GM11168 (cell line): ENCODE measurements around the gene PLGRKT.

Source experiments
- in situ Hi-C: fragments of 300-500 bp; cut with MboI; formaldehyde crosslinking; loops from one replicate; pipeline ENCODE4 v1.12.0; 2022; ENCODE audit warnings: low sequenced_read_pairs; ENCODE audit not compliant: unreplicated experiment

The PLGRKT gene

DNA sequence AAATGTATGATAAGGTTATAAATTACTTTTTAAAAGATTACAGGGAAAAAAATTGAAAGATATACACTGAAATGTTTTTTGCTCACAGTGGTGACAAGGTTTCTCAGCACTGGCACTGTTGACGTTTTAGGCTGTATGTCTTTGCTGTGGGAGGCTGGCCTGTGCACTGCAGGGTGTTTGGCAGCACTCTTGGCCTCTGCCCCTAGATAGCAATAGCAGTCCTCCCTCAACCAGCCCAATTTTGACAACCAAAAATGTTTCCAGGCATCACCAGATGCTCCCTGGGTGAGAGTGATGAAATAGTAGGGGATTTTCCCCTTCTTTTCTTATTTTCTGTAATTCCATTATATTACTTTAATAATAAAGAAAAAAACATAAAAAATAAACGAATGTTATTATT lies 15.9 kb upstream of the PLGRKT start:
- in situ Hi-C loops = no loop called here

DNA sequence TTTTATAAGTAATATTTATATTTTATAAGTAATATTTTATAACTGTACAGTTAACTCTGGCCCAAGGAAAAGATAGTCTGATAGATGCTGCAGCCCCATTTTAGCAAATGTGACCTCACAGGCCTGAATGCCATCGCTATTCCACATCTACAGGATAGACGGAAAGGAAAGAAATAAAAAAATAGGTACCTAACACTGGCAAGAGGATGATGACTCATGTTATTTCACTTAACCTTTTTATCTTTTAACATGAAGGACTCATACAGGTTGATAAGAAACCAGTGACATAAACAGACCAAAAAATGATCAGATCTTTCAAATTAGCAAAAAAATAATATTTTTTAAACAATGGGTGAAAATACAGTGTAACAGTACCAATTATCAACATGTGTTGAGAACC lies 15.3 kb upstream of the PLGRKT start:
- in situ Hi-C loops = no loop called here

DNA sequence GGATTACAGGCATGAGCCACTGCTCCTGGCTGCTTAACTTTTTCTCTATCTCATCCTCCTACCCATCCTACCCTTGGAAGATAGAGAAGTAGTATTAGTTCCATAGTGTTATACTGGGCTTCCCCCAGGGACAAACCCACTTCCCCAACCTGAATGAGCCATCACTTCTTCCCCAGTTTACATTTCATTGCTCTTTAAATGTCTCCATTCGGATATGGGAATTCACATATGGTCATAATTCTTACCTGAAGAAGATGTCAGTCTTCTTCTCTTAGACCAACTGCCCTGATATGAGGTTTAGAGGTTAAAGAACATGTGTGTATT lies 14.5 kb upstream of the PLGRKT start:
- in situ Hi-C loops = no loop called here

DNA sequence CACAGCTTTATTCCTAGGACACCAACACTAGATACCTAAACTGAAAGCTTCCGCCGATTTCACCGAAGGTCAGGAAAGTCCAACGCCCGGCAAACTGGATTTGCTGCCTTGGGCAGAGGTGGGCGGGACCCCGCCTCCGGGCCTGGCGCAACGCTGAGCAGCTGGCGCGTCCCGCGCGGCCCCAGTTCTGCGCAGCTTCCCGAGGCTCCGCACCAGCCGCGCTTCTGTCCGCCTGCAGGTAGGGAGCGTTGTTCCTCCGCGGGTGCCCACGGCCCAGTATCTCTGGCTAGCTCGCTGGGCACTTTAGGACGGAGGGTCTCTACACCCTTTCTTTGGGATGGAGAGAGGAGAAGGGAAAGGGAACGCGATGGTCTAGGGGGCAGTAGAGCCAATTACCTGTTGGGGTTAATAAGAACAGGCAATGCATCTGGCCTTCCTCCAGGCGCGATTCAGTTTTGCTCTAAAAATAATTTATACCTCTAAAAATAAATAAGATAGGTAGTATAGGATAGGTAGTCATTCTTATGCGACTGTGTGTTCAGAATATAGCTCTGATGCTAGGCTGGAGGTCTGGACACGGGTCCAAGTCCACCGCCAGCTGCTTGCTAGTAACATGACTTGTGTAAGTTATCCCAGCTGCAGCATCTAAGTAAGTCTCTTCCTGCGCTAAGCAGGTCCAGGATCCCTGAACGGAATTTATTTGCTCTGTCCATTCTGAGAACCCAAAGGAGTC lies 12.8 kb upstream of the PLGRKT start, which contains the start of gene CD274:
Gene CD274 (plus strand): TSS at position 184 of the 733 bp plus-strand sequence. CDS start 5,572 bp downstream, outside the sequence.
- in situ Hi-C loops = no loop called here

DNA sequence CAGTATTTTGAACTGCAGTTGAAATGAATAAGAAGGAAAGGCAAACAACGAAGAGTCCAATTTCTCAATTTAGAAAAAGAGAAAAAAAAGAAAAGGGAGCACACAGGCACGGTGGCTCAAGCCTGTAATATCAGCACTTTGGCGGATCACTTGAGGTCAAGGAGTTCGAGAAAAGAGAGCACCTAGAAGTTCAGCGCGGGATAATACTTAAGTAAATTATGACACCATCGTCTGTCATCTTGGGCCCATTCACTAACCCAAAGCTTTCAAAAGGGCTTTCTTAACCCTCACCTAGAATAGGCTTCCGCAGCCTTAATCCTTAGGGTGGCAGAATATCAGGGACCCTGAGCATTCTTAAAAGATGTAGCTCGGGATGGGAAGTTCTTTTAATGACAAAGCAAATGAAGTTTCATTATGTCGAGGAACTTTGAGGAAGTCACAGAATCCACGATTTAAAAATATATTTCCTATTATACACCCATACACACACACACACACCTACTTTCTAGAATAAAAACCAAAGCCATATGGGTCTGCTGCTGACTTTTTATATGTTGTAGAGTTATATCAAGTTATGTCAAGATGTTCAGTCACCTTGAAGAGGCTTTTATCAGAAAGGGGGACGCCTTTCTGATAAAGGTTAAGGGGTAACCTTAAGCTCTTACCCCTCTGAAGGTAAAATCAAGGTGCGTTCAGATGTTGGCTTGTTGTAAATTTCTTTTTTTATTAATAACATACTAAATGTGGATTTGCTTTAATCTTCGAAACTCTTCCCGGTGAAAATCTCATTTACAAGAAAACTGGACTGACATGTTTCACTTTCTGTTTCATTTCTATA lies 12.0 kb upstream of the PLGRKT start:
- in situ Hi-C loops = loop anchor here (10.0 to 25.0 kb wide), 2 partner anchors 265 to 687 kb away; partner anchors contain the start of gene INSL6

DNA sequence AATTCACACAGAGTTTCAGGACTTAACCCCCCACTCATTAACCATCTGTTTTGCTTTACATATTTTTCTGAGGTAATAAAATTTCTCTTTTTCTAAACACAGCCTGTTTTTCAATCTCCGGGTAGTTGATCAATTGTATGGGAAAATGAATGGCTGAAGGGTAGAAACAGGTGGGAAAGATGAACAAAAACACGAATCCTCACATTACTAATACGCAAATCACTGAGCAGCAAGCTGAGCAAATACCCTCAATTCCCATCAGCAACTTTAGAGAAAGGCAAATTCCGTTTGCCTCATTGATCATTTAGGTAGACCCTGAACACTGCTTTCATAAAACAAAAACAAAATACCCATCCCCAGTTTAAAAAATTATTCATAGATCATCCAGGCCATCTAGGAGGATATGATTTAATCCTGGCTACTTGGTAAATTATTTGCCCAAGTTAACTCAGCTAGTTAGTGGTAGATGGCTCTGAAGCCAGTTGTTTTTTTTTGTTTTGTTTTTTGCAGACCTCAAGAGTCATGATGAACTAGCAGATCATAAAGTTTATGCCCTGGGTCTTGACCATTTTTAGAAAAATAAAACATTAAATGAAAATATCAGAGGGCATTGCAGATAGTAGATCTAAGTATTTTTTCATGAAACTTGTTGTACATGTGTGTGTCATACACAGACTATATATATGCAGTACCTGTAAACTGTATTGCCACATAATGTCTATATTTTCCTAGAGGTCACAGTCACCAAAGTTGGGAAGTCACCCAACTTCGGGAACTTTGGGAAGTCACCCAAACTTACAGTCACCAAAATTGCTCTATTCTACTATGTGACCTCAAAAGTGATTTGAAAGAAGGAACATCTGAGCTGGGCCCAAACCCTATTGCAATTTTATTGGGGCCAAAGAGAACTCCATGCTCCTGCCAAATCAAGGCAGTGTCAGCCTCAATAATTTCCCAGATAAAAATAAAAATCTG lies 11.0 kb upstream of the PLGRKT start:
- in situ Hi-C loops = loop anchor here (10.0 to 25.0 kb wide), 2 partner anchors 264 to 686 kb away; partner anchors contain the start of gene INSL6

DNA sequence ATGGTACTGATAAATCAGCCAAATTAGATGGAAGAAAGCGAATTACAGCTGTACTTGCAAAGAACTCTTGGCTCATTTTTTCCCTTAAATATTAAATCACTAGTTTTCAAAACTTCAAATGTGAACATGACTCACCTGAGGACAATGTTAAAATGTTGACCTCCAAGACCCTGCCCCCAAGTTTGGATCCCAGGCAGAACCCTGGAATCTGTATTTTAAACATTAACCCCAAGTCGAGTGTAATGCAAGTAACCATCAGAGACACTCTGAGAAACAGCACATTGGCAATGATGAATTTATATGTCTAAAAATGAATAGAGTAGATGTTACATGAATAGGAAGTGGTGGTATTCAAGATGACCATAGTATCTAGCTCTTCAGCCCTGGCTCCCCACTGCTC lies 10.3 kb upstream of the PLGRKT start:
- in situ Hi-C loops = loop anchor here (10.0 to 25.0 kb wide), 2 partner anchors 263 to 686 kb away; partner anchors contain the start of gene INSL6

DNA sequence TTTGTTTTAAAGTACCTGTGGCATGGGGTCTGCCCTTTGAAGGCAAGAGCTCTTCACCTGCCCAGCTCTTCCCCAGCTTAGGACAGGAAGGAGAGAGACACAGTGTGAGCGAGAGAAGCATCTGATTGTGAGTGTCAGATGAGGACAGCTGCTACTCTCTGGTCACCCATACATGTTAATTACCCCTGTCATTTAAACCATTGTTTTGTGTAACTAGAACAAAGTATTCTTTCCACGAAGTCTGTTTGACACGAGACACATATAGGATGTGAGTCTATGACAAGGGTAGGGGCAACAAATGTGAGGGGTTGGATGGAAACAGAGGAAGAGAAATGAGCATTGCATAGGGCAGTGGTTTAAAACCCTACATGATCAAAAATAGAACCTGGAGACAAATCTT lies 9.6 kb upstream of the PLGRKT start:
- in situ Hi-C loops = loop anchor here (10.0 to 25.0 kb wide), 2 partner anchors 263 to 685 kb away; partner anchors contain the start of gene INSL6

DNA sequence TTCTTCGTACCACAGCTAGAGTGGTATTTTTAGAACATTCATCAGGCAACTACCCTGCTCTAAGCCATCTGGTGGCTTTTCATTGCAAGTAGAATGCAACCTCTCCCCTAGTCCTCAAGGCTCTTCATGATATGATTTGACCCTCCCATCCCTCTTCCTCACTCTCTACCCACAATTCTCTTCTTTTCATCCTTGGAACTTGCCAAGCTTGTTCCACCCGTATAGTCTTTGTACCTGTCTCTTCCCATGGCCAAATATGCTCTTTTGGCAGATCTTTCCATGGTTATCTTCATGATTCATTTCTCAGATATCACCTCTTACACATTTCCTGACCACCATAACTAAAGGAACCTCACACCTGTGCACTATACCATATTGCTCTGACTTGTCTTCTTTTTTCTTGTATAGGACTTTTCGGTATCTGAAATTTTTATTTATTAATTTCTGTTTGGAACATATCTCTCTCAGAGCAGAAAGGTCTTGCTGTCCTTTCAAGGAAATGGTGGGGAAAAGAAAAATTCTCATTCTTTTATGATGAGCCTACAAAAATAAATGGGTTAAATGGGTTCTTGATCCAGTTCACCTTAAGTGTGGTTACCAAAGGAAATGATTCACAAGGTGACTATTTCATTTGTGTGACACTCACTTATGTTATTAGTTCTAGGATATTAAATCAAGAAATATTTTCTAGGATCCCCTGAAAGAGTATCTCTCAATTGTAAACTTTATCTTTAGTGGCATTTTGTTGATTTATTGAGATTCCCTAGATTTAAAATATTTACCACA lies 8.9 kb upstream of the PLGRKT start:
- in situ Hi-C loops = loop anchor here (10.0 to 25.0 kb wide), 2 partner anchors 262 to 684 kb away; partner anchors contain the start of gene INSL6

DNA sequence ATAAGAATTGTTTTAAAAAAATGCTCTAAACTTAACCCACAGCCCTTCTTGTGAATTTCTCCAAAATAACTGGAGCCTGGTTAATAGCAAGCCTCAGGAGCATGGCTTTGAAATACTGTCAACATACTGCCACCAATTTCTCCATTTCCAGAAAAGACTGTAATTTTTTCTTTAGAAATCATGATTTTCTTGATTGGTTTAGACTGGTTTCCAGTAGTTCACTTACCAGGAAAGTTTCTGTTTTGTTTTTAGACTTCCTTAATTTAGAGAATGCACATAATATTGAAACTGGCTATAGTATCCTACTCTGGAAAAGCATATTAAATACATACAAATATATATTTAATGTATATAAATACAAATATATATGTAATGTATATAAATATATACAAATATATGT lies 8.2 kb upstream of the PLGRKT start:
- in situ Hi-C loops = loop anchor here (10.0 to 25.0 kb wide), 2 partner anchors 261 to 684 kb away; partner anchors contain the start of gene INSL6

DNA sequence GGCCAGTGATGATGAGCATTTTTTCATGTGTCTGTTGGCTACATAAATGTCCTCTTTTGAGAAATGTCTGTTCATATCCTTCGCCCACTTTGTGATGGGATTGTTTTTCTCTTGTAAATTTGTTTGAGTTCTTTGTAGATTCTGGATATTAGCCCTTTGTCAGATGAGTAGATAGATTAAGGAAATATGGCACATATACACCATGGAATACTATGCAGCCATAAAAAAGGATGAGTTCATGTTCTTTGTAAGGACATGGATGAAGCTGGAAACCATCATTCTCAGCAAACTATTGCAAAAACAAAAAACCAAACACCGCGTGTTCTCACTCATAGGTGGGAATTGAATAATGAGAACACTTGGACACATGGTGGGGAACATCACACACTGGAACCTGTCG lies 7.4 kb upstream of the PLGRKT start:
- in situ Hi-C loops = loop anchor here (10.0 to 25.0 kb wide), 2 partner anchors 260 to 683 kb away; partner anchors contain the start of gene INSL6

DNA sequence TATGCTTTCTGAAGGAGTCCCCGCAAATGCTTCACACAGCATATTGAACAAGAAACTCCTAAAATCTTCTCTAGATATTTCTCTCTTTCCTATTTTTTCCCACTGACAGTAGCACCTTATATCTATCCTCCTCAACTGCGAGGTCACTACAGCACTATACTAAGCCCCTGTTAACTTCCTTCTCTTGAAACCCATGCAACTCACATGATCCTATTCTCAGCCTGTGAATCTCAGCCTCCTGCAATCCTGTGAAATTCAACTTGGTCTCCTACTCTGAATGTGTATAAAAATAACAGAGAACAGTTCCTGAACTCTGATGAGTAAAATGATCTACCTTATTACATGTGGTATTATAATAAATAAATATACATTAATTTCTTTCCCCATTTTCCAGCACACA lies 6.1 kb upstream of the PLGRKT start:
- in situ Hi-C loops = loop anchor here (5.0 to 25.0 kb wide), 3 partner anchors 83 to 682 kb away; partner anchors contain the start of gene INSL6

DNA sequence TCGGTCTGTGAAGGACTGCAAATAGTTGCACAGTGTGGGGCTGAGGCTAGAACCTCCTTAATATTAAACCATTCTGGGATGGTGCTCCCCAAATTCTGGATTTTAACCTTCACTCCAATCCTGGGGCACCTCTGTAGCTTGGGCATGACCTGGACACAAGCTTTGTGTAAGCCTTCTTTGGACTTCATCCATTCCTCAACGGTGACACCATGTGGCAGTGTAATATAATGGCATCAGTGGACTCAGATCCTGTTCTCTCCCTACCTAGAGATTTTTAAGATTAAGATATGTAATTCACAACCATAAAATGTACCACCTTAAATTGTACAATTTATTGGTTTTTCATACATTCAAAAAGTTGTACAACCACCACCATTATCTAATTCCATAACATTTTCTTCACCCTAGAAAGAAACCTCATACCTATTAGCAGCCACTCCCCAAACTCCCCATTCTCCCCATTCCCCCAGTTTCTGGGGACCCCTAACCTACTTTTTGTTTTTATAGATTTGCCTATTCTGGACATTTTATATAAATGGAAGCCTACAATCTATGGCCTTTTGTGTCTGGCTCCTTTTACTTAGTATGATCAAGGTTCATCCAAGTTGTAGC lies 4.8 kb upstream of the PLGRKT start:
- in situ Hi-C loops = loop anchor here (5.0 to 25.0 kb wide), 3 partner anchors 85 to 680 kb away; partner anchors contain the start of gene INSL6

DNA sequence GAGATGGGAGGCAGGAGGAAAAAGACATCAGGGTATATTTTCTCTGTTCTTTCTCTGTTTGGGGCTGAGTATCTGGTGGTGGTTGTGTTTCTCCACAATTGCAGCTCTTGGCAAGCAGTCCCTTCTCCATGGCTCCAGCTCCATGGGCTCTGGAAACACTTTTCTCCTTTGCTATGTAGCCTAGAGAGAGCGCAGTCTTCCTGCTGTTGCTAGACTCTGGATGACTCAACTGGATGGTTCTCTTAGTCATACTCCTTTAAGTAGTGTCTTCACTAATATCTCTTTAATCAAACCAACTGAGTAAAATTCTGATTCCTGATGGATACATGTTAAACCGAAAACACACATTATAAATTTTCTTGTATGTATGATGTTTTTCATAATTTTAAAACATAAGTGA lies 3.3 kb upstream of the PLGRKT start:
- in situ Hi-C loops = loop anchor here (5.0 to 25.0 kb wide), 3 partner anchors 86 to 679 kb away; partner anchors contain the start of gene INSL6

DNA sequence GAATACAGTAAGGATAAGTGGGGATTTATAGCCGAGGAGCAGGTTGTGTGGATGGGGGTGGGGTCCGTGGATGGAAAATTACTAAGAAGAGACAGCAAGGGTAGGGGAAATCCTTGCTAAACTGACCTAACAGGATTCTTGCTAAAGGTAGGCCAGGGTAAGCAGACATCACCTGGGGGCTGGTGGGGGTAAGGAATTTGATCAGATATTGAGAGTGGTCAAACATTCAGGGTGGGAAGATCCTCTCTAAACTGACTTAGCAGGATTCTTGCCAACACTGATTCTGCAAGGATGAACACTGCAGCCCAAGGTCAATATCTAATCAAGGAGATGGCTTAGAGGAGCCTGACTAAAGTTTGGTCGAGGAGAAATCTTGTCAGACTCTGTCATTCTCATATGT lies 2.7 kb upstream of the PLGRKT start:
- in situ Hi-C loops = loop anchor here (5.0 to 25.0 kb wide), 3 partner anchors 87 to 678 kb away; partner anchors contain the start of gene INSL6

DNA sequence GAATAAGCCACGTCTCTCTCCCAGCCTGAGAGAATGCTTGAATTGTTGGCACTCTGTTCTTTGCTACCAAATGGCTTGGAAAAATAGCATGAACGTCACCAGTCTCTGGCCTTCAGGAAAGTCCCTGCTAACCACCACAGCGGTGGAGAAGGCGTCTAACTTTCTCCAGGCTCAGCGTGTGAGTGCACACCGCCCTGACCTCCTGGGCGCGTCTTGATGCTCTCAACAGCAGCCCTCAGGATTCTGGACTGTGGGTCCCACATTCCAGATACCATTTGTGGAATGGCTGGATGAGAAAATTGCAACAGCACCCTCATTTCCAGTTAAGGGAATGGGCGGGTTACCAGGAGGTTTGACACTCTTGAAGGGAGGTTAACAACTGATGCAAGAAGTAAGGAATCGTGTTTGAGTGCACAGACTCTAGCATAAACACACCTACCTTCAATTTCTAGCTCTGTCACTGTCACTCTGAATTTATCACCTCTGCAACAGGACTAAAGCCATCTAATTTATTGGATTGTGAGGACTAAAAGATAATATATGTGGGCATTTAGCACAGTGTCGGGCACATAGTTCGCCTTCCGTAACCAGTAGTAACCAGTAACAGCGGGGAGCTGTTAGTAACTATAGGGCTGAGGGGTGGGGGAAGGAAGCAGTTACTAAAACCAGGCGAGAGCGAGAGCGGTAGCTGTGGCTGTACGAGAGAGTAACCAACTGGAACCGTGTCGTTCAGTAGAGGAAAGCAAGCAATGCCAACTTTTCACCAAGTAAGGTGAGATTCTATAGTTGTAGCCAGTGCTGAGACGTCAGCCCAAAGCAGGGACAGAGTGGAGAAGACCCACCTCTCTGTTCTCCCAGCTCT lies 807 bp upstream of the PLGRKT start:
- in situ Hi-C loops = loop anchor here (25.0 kb wide), 1 partner anchor 676 kb away; no protein-coding TSS in a partner anchor

DNA sequence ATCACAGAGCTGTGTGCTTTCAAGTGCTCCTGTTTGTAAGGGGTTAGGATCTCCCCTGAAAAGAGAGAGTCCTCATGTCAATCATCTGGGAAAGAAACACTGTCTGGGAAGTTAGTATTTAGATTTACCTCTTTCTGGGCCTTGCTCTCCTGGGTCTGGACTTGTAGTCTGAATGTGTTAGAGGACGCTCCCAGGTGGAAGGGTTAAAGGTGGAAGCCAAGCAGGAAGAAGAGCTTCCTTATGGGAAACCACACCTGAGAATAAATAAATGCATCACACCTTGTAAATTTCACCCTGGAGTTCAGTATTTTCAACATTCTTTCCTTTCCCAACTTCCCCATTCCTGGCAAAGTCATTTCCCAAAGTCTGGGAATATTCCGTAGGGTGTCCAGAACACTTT lies 1.3 kb downstream of the PLGRKT start:
- in situ Hi-C loops = loop anchor here (25.0 kb wide), 1 partner anchor 674 kb away; no protein-coding TSS in a partner anchor
